Astrocyte (in vitro differentiated cells and primary cell): Measurements from ENCODE around the gene AP3B1. TPM values are rescaled to one million over a fixed set of nuclear protein-coding genes. Genes with fewer than 3 reads are reported as not detected.

Experiments
- DNase-seq: peaks from one replicate; pipeline ENCODE4 v3.0.0-alpha.2; 2010; ENCODE audit warnings: low read depth
- FAIRE-seq: peaks from 2 replicates; lab custom pipeline; 2011; peaks lifted over from hg19 to GRCh38; lab: Jason Lieb, UNC
- H2AFZ ChIP-seq: 2 replicates; pipeline ENCODE4 v1.6.0; 2012; ENCODE audit warnings: low read depth, low read length, inconsistent platforms
- H3K27ac ChIP-seq: 2 replicates; pipeline ENCODE4 v1.5.1; 2011; ENCODE audit warnings: low read depth, low read length, inconsistent platforms
- H3K27me3 ChIP-seq: 2 replicates; pipeline ENCODE4 v1.6.0; 2011; ENCODE audit warnings: low read length, inconsistent platforms; ENCODE audit not compliant: insufficient read depth
- H3K36me3 ChIP-seq: 2 replicates; pipeline ENCODE4 v1.5.1; 2011; ENCODE audit warnings: low read length, inconsistent platforms; ENCODE audit not compliant: insufficient read depth
- H3K4me1 ChIP-seq: 2 replicates; pipeline ENCODE4 v1.5.1; 2011; ENCODE audit warnings: low read length, inconsistent platforms; ENCODE audit not compliant: insufficient read depth
- H3K4me2 ChIP-seq: 2 replicates; pipeline ENCODE4 v1.6.0; 2012; ENCODE audit warnings: low read length, inconsistent platforms
- H3K4me3 ChIP-seq: 2 replicates; pipeline ENCODE4 v1.5.1; 2011; ENCODE audit warnings: low read depth, mild to moderate bottlenecking, low read length, inconsistent platforms; ENCODE audit not compliant: insufficient read depth
- H3K79me2 ChIP-seq: 2 replicates; pipeline ENCODE4 v1.6.0; 2012; ENCODE audit warnings: mild to moderate bottlenecking, low read length, inconsistent platforms; ENCODE audit not compliant: insufficient read depth
- H3K9ac ChIP-seq: 2 replicates; pipeline ENCODE4 v1.6.0; 2012; ENCODE audit warnings: mild to moderate bottlenecking, low read length, inconsistent platforms
- H3K9me3 ChIP-seq: 2 replicates; pipeline ENCODE4 v1.5.1; 2012; ENCODE audit warnings: low read depth, mild to moderate bottlenecking, low read length, inconsistent platforms; ENCODE audit not compliant: insufficient read depth
- H4K20me1 ChIP-seq: 2 replicates; pipeline ENCODE4 v1.6.0; 2012; ENCODE audit warnings: low read length, inconsistent platforms; ENCODE audit not compliant: insufficient read depth
- H3K27ac Mint-ChIP-seq: one replicate; pipeline ENCODE4 v1.8.0; 2021; ENCODE audit warnings: mild to moderate bottlenecking, mixed read lengths; ENCODE audit not compliant: unreplicated experiment
- H3K27me3 Mint-ChIP-seq: one replicate; pipeline ENCODE4 v1.8.0; 2021; ENCODE audit warnings: low read depth, mixed read lengths; ENCODE audit not compliant: unreplicated experiment
- H3K36me3 Mint-ChIP-seq: one replicate; pipeline ENCODE4 v1.8.0; 2021; ENCODE audit warnings: low read depth, mixed read lengths; ENCODE audit not compliant: unreplicated experiment
- H3K4me1 Mint-ChIP-seq: one replicate; pipeline ENCODE4 v1.8.0; 2021; ENCODE audit warnings: low read depth, mixed read lengths; ENCODE audit not compliant: unreplicated experiment
- H3K4me3 Mint-ChIP-seq: one replicate; pipeline ENCODE4 v1.8.0; 2021; ENCODE audit warnings: mild to moderate bottlenecking, moderate library complexity, mixed read lengths; ENCODE audit not compliant: unreplicated experiment
- H3K9me3 Mint-ChIP-seq: one replicate; pipeline ENCODE4 v1.8.0; 2021; ENCODE audit warnings: mild to moderate bottlenecking, mixed read lengths; ENCODE audit not compliant: unreplicated experiment
- CTCF ChIP-seq: IDR thresholded peaks from 2 replicates; pipeline ENCODE4 v1.5.1; 2011; ENCODE audit warnings: low read depth, mild to moderate bottlenecking, inconsistent platforms, low read length, moderate library complexity; ENCODE audit not compliant: insufficient read depth
- EZH2 ChIP-seq: IDR thresholded peaks from 2 replicates; pipeline ENCODE4 v1.6.1; 2012; ENCODE audit warnings: mild to moderate bottlenecking, low read length, inconsistent platforms; ENCODE audit not compliant: insufficient read depth
- total RNA-seq: library from RNA; stranded (reverse); gene quantifications from 2 replicates; pipeline ENCODE4 v1.2.1, GENCODE V29; 2021

The AP3B1 gene
- total RNA-seq, 1 donor from 2014 or later: 64.8 TPM

- no peak overlapping the region for H3K9ac ChIP-seq
- no peaks in the 10 kb centered on the region for H4K20me1 ChIP-seq
- H3K27me3 Mint-ChIP-seq: peaks cover 24% of the 10 kb centered on the region
- FAIRE-seq (no peak), DNase-seq (no peak)
- H3K27ac Mint-ChIP-seq: no peak overlapping the region
- H3K9me3 ChIP-seq: no peaks in the 10 kb centered on the region
- H3K4me3 ChIP-seq: no peak overlapping the region
- no peaks in the 10 kb centered on the region for H3K36me3 ChIP-seq
- H3K4me1 Mint-ChIP-seq: peaks cover 3% of the 10 kb centered on the region
- H3K27ac ChIP-seq: no peak overlapping the region
- H3K9me3 Mint-ChIP-seq: peaks cover 2% of the 10 kb centered on the region
- no peak overlapping the region for H3K4me3 Mint-ChIP-seq
- H3K36me3 Mint-ChIP-seq: no peaks in the 10 kb centered on the region
- no peaks in the 10 kb centered on the region for H3K79me2 ChIP-seq
- no peak overlapping the region for H2AFZ ChIP-seq
- no peaks in the 10 kb centered on the region for H3K4me1 ChIP-seq
- H3K4me2 ChIP-seq: no peak overlapping the region
- peaks cover 12% of the 10 kb centered on the region for H3K27me3 ChIP-seq
- TF ChIP-seq EZH2: no peak
Observed at GRCh38 chr5:77953374-77953773, 341.1 kb downstream of the AP3B1 start.

GRCh38 chr5:77952636-77953212 lies 341.8 kb downstream of the AP3B1 start:
- Histone ChIP-seq H3K9me3 (no peaks in the 10 kb centered on the region), H3K36me3 (no peaks in the 10 kb centered on the region), H3K27ac (no peak overlapping the region), H4K20me1 (no peaks in the 10 kb centered on the region), H3K79me2 (no peaks in the 10 kb centered on the region), H3K9ac (no peak overlapping the region), H3K4me3 (no peak overlapping the region), H3K4me2 (peak overlapping the region; percentile 37), H3K4me1 (no peaks in the 10 kb centered on the region), H3K27me3 (peaks cover 6% of the 10 kb centered on the region), H2AFZ (no peak overlapping the region)
- no peak for TF ChIP-seq CTCF
- no peak for TF ChIP-seq EZH2
- Mint-ChIP-seq H3K36me3 (no peaks in the 10 kb centered on the region), H3K9me3 (peaks cover 2% of the 10 kb centered on the region), H3K27me3 (peaks cover 18% of the 10 kb centered on the region), H3K27ac (no peak overlapping the region), H3K4me3 (no peak overlapping the region), H3K4me1 (peaks cover 3% of the 10 kb centered on the region)
- DNase-seq (peak; percentile 37), FAIRE-seq (no peak)

Other genes with a start within 250 kb of the AP3B1 start
- 52.6 and 59.1 TPM in 2 replicates for gene SCAMP1, start 65.9 kb upstream of the AP3B1 start, total RNA-seq